GM12878 (cell line): ENCODE results near the gene DTNBP1. TPM values are rescaled to one million over a fixed set of nuclear protein-coding genes. Genes with fewer than 3 reads are reported as not detected.

Experiments
- ATAC-seq: fragments of 200-7000 bp; cut with Tn5 transposase; 3 replicates; pipeline ENCODE4 v1.9.1; 2020; ENCODE audit warnings: mild to moderate bottlenecking, moderate library complexity
- Bru-seq: library from RNA; stranded (reverse); fragments of 400-500 nt; gene quantifications from one replicate; lab custom pipeline; 2021; lab: Mats Ljungman, UMichigan
- BruChase-seq, 2 experiments: library from RNA; stranded (reverse); fragments of 400-500 nt; gene quantifications; one replicate each; lab custom pipeline; 2021; lab: Mats Ljungman, UMichigan
- BruUV-seq: library from RNA; stranded (reverse); fragments of 400-500 nt; replicated peaks from 2 replicates; lab custom pipeline; 2021; lab: Mats Ljungman, UMichigan
- CTCF ChIA-PET: fragments of 300-600 bp; sonication (Branson Sonifier 250); formaldehyde crosslinking; extraction: SDS; loops from one replicate; lab custom pipeline; 2021; ENCODE audit warnings: inconsistent platforms; lab: Yijun Ruan, JAX
- POLR2A ChIA-PET: fragments of 350-600 bp; formaldehyde crosslinking; extraction: SDS; loops from one replicate; lab custom pipeline; 2021; ENCODE audit warnings: inconsistent platforms; lab: Charles Lee
- RAD21 ChIA-PET: fragments of 300-600 bp; sonication (Branson Sonifier 250); formaldehyde crosslinking; loops from one replicate; lab custom pipeline; 2023; ENCODE audit warnings: antibody characterized with exemption; ENCODE audit not compliant: unreplicated experiment; lab: Charles Lee
- SMC1A ChIA-PET: fragments of 300-600 bp; sonication (Branson Sonifier 250); formaldehyde crosslinking; loops from one replicate; lab custom pipeline; 2023; ENCODE audit not compliant: unreplicated experiment, uncharacterized antibody; lab: Charles Lee
- DNase-seq: peaks from one replicate; pipeline ENCODE4 v3.0.0-alpha.2; 2011; ENCODE audit warnings: low read depth, low spot score
- FAIRE-seq: peaks from 3 replicates; lab custom pipeline; 2011; peaks lifted over from hg19 to GRCh38; lab: Jason Lieb, UNC
- H2AFZ ChIP-seq: 2 replicates; pipeline ENCODE4 v1.6.0; 2011; ENCODE audit warnings: low read depth, low read length, control low read depth; ENCODE audit not compliant: control insufficient read depth
- H3K27ac ChIP-seq: 2 replicates; pipeline ENCODE4 v1.5.1; 2011; ENCODE audit warnings: control low read depth; ENCODE audit not compliant: control insufficient read depth, insufficient read depth
- H3K27me3 ChIP-seq, 2 experiments: replicated peaks in 1 of 2; 2 replicates each; pipeline versions ENCODE4 v1.6.0 to v1.6.1; 2011; ENCODE audit warnings: low read length in 1 of 2; ENCODE audit not compliant: control insufficient read depth in 2 of 2, insufficient read depth in 2 of 2
- H3K36me3 ChIP-seq, 2 experiments: 2 replicates each; pipeline ENCODE4 v1.5.1; 2011; ENCODE audit warnings: low read length in 1 of 2; ENCODE audit not compliant: control insufficient read depth in 2 of 2, insufficient read depth in 2 of 2
- H3K4me1 ChIP-seq: 2 replicates; pipeline ENCODE4 v1.6.1; 2011; ENCODE audit warnings: mild to moderate bottlenecking, low read length, moderate library complexity, mixed read lengths; ENCODE audit not compliant: control insufficient read depth, insufficient read depth
- H3K4me2 ChIP-seq: 2 replicates; pipeline ENCODE4 v1.6.0; 2011; ENCODE audit warnings: control low read depth; ENCODE audit not compliant: control insufficient read depth, insufficient read depth
- H3K4me3 ChIP-seq: fragments of 200-600 bp; sonication (generic); 2 replicates; pipeline ENCODE4 v1.5.1; 2016
- H3K79me2 ChIP-seq: 2 replicates; pipeline ENCODE4 v1.6.0; 2011; ENCODE audit warnings: low read length; ENCODE audit not compliant: control insufficient read depth, insufficient read depth
- H3K9ac ChIP-seq: 2 replicates; pipeline ENCODE4 v1.8.0; 2011; ENCODE audit warnings: low read length, control low read depth, mixed read lengths; ENCODE audit not compliant: control insufficient read depth, insufficient read depth
- H3K9me3 ChIP-seq: replicated peaks from 3 replicates; pipeline ENCODE4 v1.5.1; 2011; ENCODE audit warnings: mild to moderate bottlenecking, low read length; ENCODE audit not compliant: control insufficient read depth, insufficient read depth
- H4K20me1 ChIP-seq: 2 replicates; pipeline ENCODE4 v1.6.0; 2011; ENCODE audit not compliant: control insufficient read depth, insufficient read depth
- KDM1A ChIP-seq: fragments of 200-600 bp; sonication (generic); IDR thresholded peaks from 2 replicates; pipeline ENCODE4 v1.6.1; 2016; ENCODE audit warnings: borderline replicate concordance
- NFXL1 ChIP-seq: fragments of 450-650 bp; IDR thresholded peaks from 2 replicates; pipeline ENCODE4 v1.6.1; 2017; ENCODE audit warnings: antibody characterized with exemption, mild to moderate bottlenecking, borderline replicate concordance
- NR2C1 ChIP-seq: fragments of 450-650 bp; IDR thresholded peaks from 2 replicates; pipeline ENCODE4 v1.6.1; 2017; ENCODE audit warnings: antibody characterized with exemption, mild to moderate bottlenecking, moderate library complexity
- NR2F1 ChIP-seq: fragments of 450-650 bp; conservative IDR thresholded peaks from 2 replicates; pipeline ENCODE4 v1.6.1; 2017; ENCODE audit warnings: mild to moderate bottlenecking
- SIX5 ChIP-seq: IDR thresholded peaks from 2 replicates; pipeline ENCODE4 v1.6.1; 2011; ENCODE audit warnings: mild to moderate bottlenecking, low read depth, low read length, moderate library complexity; ENCODE audit not compliant: severe bottlenecking
- SMC3 ChIP-seq: IDR thresholded peaks from 2 replicates; pipeline ENCODE4 v1.6.1; 2011; ENCODE audit warnings: low read length, improper control_type of control experiment, borderline replicate concordance
- TCF3 ChIP-seq: IDR thresholded peaks from 2 replicates; pipeline ENCODE4 v1.6.1; 2012; ENCODE audit warnings: low read depth, mild to moderate bottlenecking, low read length, borderline replicate concordance; ENCODE audit not compliant: insufficient read depth
- ZNF207 ChIP-seq: fragments of 450-650 bp; IDR thresholded peaks from 2 replicates; pipeline ENCODE4 v1.6.1; 2014; ENCODE audit warnings: antibody characterized with exemption, mild to moderate bottlenecking, borderline replicate concordance
- ZNF274 ChIP-seq: IDR thresholded peaks from one replicate; pipeline ENCODE4 v1.8.0; 2011; ENCODE audit not compliant: insufficient read length, insufficient read depth
- WGBS: methylation state at CpG from one replicate; pipeline ENCODE4 v1.1.6; 2016; ENCODE audit warnings: low lambda C conversion rate; ENCODE audit not compliant: insufficient replicate concordance, insufficient coverage; ENCODE audit errors: missing lambda C conversion rate; 5-methylcytosine and 5-hydroxymethylcytosine counted together
- in situ Hi-C: fragments of 300-500 bp; cut with MboI; formaldehyde crosslinking; loops from 9 replicates; pipeline ENCODE4 v1.14.3; 2018; ENCODE audit warnings: mixed read lengths
- intact Hi-C: fragments of 100-400 bp; cut with micrococcal nuclease; formaldehyde crosslinking; loops from one replicate; pipeline ENCODE4 v1.14.2; 2022; ENCODE audit not compliant: unreplicated experiment
- long read RNA-seq, 2 experiments: library from polyadenylated mRNA; unstranded; transcript quantifications; one replicate each; pipeline ENCODE4 v2.0.0, GENCODE V29; 2019 to 2020
- polyA minus RNA-seq, 3 experiments: library from RNA; depleted of rRNA, polyadenylated mRNA; stranded (reverse); fragments of >200 nt; gene quantifications; 2 replicates each; pipeline ENCODE4 v1.2.3, GENCODE V29; 2011
- polyA plus RNA-seq, 11 experiments: library from polyadenylated mRNA; depleted of rRNA in 4 of 11; unstranded in 6 of 11; stranded (reverse) in 5 of 11; fragments of >200 nt; fragmentation: Nextera tagmentation in 4 of 11; fragmentation: Illumina TruSeq in 1 of 11; extraction: Ambion mirVana in 4 of 11; extraction: Trizol in 1 of 11; gene quantifications; 1 replicate in 1 of 11; 2 replicates in 10 of 11; pipeline versions ENCODE4 v1.2.1 to v1.2.3, GENCODE V29; 2011 to 2016; ENCODE audit warnings: inconsistent platforms in 2 of 11, missing spikeins in 2 of 11, low read depth in 1 of 11
- total RNA-seq, 4 experiments: library from RNA; depleted of rRNA in 3 of 4; stranded (reverse); fragments of >200 nt in 3 of 4; fragmentation: Illumina TruSeq in 1 of 4; extraction: Trizol in 1 of 4; gene quantifications; 2 replicates each; pipeline versions ENCODE4 v1.2.1 to v1.2.3, GENCODE V29; 2013 to 2021
- TF ChIP-seq, protein P1 (sequence below): fragments of 450-650 bp; IDR thresholded peaks from 2 replicates; pipeline ENCODE4 v1.6.1; 2016; ENCODE audit warnings: mild to moderate bottlenecking
- TF ChIP-seq, protein P2 (sequence below): fragments of 450-650 bp; IDR thresholded peaks from 2 replicates; pipeline ENCODE4 v1.6.1; 2017; ENCODE audit warnings: mild to moderate bottlenecking, moderate library complexity

DTNBP1 gene, protein sequence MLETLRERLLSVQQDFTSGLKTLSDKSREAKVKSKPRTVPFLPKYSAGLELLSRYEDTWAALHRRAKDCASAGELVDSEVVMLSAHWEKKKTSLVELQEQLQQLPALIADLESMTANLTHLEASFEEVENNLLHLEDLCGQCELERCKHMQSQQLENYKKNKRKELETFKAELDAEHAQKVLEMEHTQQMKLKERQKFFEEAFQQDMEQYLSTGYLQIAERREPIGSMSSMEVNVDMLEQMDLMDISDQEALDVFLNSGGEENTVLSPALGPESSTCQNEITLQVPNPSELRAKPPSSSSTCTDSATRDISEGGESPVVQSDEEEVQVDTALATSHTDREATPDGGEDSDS
- total RNA-seq (2013; cell fraction: nucleolus; rRNA removed): 9.8 and 14.1 TPM in 2 replicates
- total RNA-seq (2014; rRNA removed) (7.5 and 8.1 TPM in 2 replicates), total RNA-seq (2014; rRNA removed; fragmentation: Illumina TruSeq; extraction: Trizol) (7.1 and 7.4 TPM in 2 replicates), total RNA-seq (2021) (19.0 and 20.0 TPM in 2 replicates), polyA plus RNA-seq (2011; rRNA removed) (22.5 and 40.3 TPM in 2 replicates), polyA plus RNA-seq (2014; fragmentation: Illumina TruSeq; extraction: Trizol) (21.9 and 23.7 TPM in 2 replicates), polyA plus RNA-seq (2014; fragmentation: Nextera tagmentation; extraction: Ambion mirVana) (10 to 100 TPM; 10.9 to 20.2 TPM), polyA plus RNA-seq (2014; rRNA removed) (19.9 and 24.1 TPM in 2 replicates), polyA plus RNA-seq (2016; fragmentation: Nextera tagmentation; extraction: Ambion mirVana) (10 to 100 TPM; 26.4 to 28.0 TPM), polyA minus RNA-seq (2011; rRNA and poly(A)+ RNA removed) (27.4 and 34.4 TPM in 2 replicates), Bru-seq, nascent RNA (percentile 78 among the genes with signal in this experiment), BruChase-seq, experiment 1, labeled RNA remaining after a 6-hour chase (percentile 63 among the genes with signal in this experiment), BruChase-seq, experiment 2, labeled RNA remaining after a 2-hour chase (percentile 64 among the genes with signal in this experiment)
- 12.6 TPM for polyA plus RNA-seq (2011; ENCODE audit: low read depth)
- 46.3 and 49.1 TPM in 2 replicates for polyA plus RNA-seq (2011; cell fraction: cytosol; rRNA removed)
- 24.9 and 29.5 TPM in 2 replicates for polyA plus RNA-seq (2011; cell fraction: nucleus; rRNA removed)
- polyA plus RNA-seq (2012): 15.8 and 15.9 TPM in 2 replicates
- 7.9 and 16.5 TPM in 2 replicates for polyA minus RNA-seq (2011; cell fraction: cytosol; rRNA and poly(A)+ RNA removed)
- 10.0 and 14.9 TPM in 2 replicates for polyA minus RNA-seq (2011; cell fraction: nucleus; rRNA and poly(A)+ RNA removed)
- long read RNA-seq, experiment 1, transcript DTNBP1-202 (10 exons, 1,403 nt): major isoform, 18 of 25 reads
- long read RNA-seq, experiment 1, partial matches to known transcripts: 1 of 25 reads
- long read RNA-seq, experiment 1, other reads (novel, unspliced or antisense): 6 of 25 reads
- long read RNA-seq, experiment 2, transcript DTNBP1-202 (10 exons, 1,403 nt): major isoform, 11 of 23 reads
- long read RNA-seq, experiment 2, partial matches to known transcripts: 7 of 23 reads
- long read RNA-seq, experiment 2, other reads (novel, unspliced or antisense): 4 of 23 reads

DNA sequence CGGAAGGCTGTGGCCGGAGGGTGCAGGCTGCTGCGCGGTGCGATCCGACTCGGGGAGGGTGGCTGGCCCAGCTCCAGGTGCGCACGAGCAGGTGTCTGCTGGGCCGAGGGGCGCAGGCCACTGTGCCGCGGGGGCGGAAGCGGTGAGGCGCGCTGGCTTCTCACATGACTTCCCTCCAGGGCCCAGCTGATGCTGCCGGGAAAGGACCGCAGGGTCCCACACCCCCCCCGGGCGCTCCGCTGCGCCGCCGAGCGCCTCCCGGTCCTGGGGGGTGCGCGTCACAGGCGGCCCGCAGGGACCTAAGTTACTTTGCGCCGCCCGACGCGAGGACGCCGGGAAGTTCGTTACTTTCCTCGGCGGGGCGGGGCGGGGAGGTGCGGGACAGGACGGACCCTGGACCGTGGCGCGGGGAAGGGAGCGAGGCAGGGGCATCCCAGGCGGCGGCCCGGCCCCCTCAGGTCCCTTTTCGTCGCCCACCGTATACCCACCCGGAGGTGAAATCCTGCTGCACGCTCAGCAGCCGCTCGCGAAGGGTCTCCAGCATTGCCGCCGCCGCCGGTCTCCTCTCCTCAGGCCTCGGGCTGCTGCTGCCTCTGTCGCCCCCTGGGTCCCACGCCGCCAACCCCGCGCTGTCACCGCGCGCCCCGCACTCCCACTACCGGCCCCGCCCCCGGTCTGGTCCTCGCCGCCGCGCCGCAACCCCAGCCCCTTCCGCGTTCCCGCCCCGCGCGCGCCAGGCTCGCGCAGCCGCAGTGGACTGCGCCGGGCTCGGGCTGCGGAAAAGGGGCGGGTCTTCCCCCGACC, at the start of gene DTNBP1:
DTNBP1 (minus strand) TSS at position 703 of the 804 bp plus-strand sequence; CDS start at position 544, 159 bp downstream.
- peak; percentile 38 for FAIRE-seq
- in situ Hi-C loops: no loop called here
- BruUV-seq: no TSS peak
- peak; percentile 87 for TF ChIP-seq TCF3
- TF ChIP-seq, protein P1, sequence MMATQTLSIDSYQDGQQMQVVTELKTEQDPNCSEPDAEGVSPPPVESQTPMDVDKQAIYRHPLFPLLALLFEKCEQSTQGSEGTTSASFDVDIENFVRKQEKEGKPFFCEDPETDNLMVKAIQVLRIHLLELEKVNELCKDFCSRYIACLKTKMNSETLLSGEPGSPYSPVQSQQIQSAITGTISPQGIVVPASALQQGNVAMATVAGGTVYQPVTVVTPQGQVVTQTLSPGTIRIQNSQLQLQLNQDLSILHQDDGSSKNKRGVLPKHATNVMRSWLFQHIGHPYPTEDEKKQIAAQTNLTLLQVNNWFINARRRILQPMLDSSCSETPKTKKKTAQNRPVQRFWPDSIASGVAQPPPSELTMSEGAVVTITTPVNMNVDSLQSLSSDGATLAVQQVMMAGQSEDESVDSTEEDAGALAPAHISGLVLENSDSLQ: no peak
- TF ChIP-seq NR2F1: peak; percentile 31
- no peak for TF ChIP-seq SIX5
- TF ChIP-seq ZNF274: no peak
- TF ChIP-seq, protein P2, sequence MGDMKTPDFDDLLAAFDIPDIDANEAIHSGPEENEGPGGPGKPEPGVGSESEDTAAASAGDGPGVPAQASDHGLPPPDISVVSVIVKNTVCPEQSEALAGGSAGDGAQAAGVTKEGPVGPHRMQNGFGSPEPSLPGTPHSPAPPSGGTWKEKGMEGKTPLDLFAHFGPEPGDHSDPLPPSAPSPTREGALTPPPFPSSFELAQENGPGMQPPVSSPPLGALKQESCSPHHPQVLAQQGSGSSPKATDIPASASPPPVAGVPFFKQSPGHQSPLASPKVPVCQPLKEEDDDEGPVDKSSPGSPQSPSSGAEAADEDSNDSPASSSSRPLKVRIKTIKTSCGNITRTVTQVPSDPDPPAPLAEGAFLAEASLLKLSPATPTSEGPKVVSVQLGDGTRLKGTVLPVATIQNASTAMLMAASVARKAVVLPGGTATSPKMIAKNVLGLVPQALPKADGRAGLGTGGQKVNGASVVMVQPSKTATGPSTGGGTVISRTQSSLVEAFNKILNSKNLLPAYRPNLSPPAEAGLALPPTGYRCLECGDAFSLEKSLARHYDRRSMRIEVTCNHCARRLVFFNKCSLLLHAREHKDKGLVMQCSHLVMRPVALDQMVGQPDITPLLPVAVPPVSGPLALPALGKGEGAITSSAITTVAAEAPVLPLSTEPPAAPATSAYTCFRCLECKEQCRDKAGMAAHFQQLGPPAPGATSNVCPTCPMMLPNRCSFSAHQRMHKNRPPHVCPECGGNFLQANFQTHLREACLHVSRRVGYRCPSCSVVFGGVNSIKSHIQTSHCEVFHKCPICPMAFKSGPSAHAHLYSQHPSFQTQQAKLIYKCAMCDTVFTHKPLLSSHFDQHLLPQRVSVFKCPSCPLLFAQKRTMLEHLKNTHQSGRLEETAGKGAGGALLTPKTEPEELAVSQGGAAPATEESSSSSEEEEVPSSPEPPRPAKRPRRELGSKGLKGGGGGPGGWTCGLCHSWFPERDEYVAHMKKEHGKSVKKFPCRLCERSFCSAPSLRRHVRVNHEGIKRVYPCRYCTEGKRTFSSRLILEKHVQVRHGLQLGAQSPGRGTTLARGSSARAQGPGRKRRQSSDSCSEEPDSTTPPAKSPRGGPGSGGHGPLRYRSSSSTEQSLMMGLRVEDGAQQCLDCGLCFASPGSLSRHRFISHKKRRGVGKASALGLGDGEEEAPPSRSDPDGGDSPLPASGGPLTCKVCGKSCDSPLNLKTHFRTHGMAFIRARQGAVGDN: peak; percentile 71
- TF ChIP-seq NFXL1: no peak
- TF ChIP-seq KDM1A: no peak
- no peak for TF ChIP-seq NR2C1
- no peak for TF ChIP-seq SMC3
- no peak for TF ChIP-seq ZNF207

More for the DNA sequence above, at the start of gene DTNBP1:
- DNase-seq (peak; percentile 40), ATAC-seq (peak; percentile 85)
- intact Hi-C loops: no loop called here
- no peaks in the 10 kb centered on the region for H3K9me3 ChIP-seq
- no peaks in the 10 kb centered on the region; a peak in 1 of 4 replicates for H3K27me3 ChIP-seq
- peak within 1 kb of the TSS; percentile 90 for H3K4me3 ChIP-seq
- H3K4me2 ChIP-seq: peak within 1 kb of the TSS; percentile 95
- ChIA-PET SMC1A (interaction anchor here (1.0 to 9.8 kb wide), 8 partner anchors 10 to 543 kb away, joined by 3 to 79 read pairs (median 3); no protein-coding TSS in a partner anchor), CTCF (interaction anchor here (0.7 to 1.5 kb wide), 6 partner anchors 20 to 521 kb away, joined by 3 to 6 read pairs (median 3); no protein-coding TSS in a partner anchor), RAD21 (interaction anchor here (0.7 to 1.9 kb wide), 11 partner anchors 19 to 543 kb away, joined by 3 to 14 read pairs (median 3); partner anchors contain the start of gene MYLIP), POLR2A (interaction anchor here (0.5 to 2.5 kb wide), 11 partner anchors 10 to 1412 kb away, joined by 3 to 14 read pairs (median 3); no protein-coding TSS in a partner anchor)
- no peaks in the 10 kb centered on the region for H4K20me1 ChIP-seq
- peak within 1 kb of the TSS; percentile 83 for H2AFZ ChIP-seq
- H3K79me2 ChIP-seq: peaks cover 13% of the 10 kb centered on the region
- peak within 1 kb of the TSS; percentile 80 for H3K9ac ChIP-seq
- under 1% methylated on average over 54 of the region's 98 CpGs for WGBS
- peaks cover 26% of the 10 kb centered on the region for H3K4me1 ChIP-seq
- H3K27ac ChIP-seq: peak within 1 kb of the TSS; percentile 76
- no peaks in the 10 kb centered on the region for H3K36me3 ChIP-seq
